Erythroblast (primary cell): Measurements from ENCODE around the gene TRAM2.

ENCODE experiments used
- GATA1 ChIP-seq: IDR thresholded peaks from 2 replicates; pipeline ENCODE4 v1.6.1; 2011; ENCODE audit warnings: low read depth, mild to moderate bottlenecking, control low read depth, low read length, moderate library complexity
- POLR2A ChIP-seq: IDR thresholded peaks from 2 replicates; pipeline ENCODE4 v1.6.1; 2011; ENCODE audit warnings: mild to moderate bottlenecking, low read length

DNA sequence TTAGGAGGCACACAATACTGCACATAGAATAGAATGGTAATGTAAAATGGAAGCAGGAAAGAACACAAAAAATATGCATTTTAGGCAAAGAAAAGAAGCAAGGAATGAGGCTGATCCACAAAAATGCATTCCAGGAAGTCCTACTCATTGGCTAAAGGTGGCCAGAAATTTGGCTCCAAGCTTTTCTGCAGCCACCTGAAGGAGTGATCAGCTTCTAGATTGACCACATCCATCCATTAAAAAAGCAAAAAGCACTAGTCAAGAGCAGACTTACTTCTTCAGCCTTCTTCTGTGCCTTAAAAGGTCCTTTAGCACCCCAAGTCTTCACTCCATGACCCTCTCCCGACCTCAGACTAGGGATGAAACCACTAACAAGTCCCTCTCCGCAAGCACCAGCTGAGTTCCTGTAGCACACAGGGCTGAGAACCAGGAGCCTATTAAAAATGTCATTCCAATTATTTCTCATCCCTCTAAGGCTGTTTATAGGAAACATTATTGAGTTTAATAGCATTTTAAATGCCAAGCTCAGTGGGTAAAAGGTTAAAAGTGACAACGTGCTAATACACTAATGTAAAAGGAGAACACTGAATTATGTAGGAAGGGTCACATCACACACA lies 36.5 kb downstream of the TRAM2 start:
- TF ChIP-seq POLR2A (no peak), GATA1 (no peak)
